Prostate gland (tissue), 2 donors: ENCODE data around the gene BARX1.

ENCODE experiments used
- CTCF ChIP-seq, 4 experiments: fragments of 200-600 bp in 2 of 4; fragments of 450-650 bp in 2 of 4; sonication (generic) in 2 of 4; IDR thresholded peaks; 1 replicate in 3 of 4; 2 replicates in 1 of 4; pipeline ENCODE4 v1.5.1; 2016 to 2019; ENCODE audit warnings: antibody characterized with exemption in 4 of 4, mild to moderate bottlenecking in 2 of 4, moderate library complexity in 2 of 4
- POLR2A ChIP-seq: fragments of 450-650 bp; IDR thresholded peaks from one replicate; pipeline ENCODE4 v1.6.1; 2016; ENCODE audit warnings: antibody characterized with exemption, mild to moderate bottlenecking
- POLR2AphosphoS5 ChIP-seq: sonication (generic); formaldehyde crosslinking; IDR thresholded peaks from one replicate; pipeline ENCODE4 v1.6.1; 2017; ENCODE audit warnings: antibody characterized with exemption

GRCh38 chr9:93958819-93959682 lies 3.9 kb upstream of the BARX1 start:
- no peak for TF ChIP-seq CTCF (IDR thresholded peaks at IDR 0.05)
- no peak for TF ChIP-seq POLR2A
- TF ChIP-seq POLR2AphosphoS5 = no peak
